Body of pancreas (tissue), 4 donors: ENCODE measurements around the gene MREG. TPM values are rescaled to one million over a fixed set of nuclear protein-coding genes. Genes with fewer than 3 reads are reported as not detected.

Experiments used
- ATAC-seq: fragments of 150-250 bp; one replicate; pipeline ENCODE4 v1.9.1; 2016
- DNase-seq, 4 donors: peaks; one replicate each; pipeline ENCODE4 v3.0.0-alpha.2; 2019
- H3K27ac ChIP-seq, 4 donors: fragments of 200-600 bp; sonication (generic); 1 replicate in 3 of 4; 2 replicates in 1 of 4; pipeline versions ENCODE4 v1.5.1 to v1.6.1; 2016 to 2019; ENCODE audit warnings: mild to moderate bottlenecking in 1 of 4, mixed read lengths in 1 of 4, moderate library complexity in 1 of 4
- H3K27me3 ChIP-seq, 2 donors: fragments of 200-600 bp; sonication (generic); one replicate each; pipeline ENCODE4 v1.6.0; 2016; ENCODE audit warnings: mild to moderate bottlenecking in 1 of 2
- H3K36me3 ChIP-seq, 2 donors: fragments of 200-600 bp; sonication (generic); replicated peaks in 1 of 2; 2 replicates each; pipeline ENCODE4 v1.5.1; 2016; ENCODE audit warnings: low read depth in 2 of 2; ENCODE audit not compliant: insufficient read depth in 1 of 2
- H3K4me1 ChIP-seq: fragments of 200-600 bp; sonication (generic); one replicate; pipeline ENCODE4 v1.6.0; 2016
- H3K4me3 ChIP-seq, 2 donors: fragments of 200-600 bp; sonication (generic); 1 replicate in 1 of 2; 2 replicates in 1 of 2; pipeline ENCODE4 v1.5.1; 2016 to 2019
- H3K9me3 ChIP-seq, 3 donors: fragments of 200-600 bp; sonication (generic); 1 replicate in 2 of 3; 2 replicates in 1 of 3; pipeline ENCODE4 v1.5.1; 2016
- POLR2A ChIP-seq, 3 donors: fragments of 450-650 bp; IDR thresholded peaks; one replicate each; pipeline ENCODE4 v1.6.1; 2016; ENCODE audit warnings: antibody characterized with exemption in 3 of 3, mild to moderate bottlenecking in 2 of 3
- whole genome bisulfite sequencing, 2 donors: methylation state at CpG; one replicate each; pipeline ENCODE4 v1.1.5; 2017; 5-methylcytosine and 5-hydroxymethylcytosine counted together
- intact Hi-C: fragments of 100-400 bp; cut with DNase I; formaldehyde crosslinking; loops from one replicate; pipeline ENCODE4 v1.15.1; 2023
- total RNA-seq, 2 donors: library from RNA; depleted of rRNA; stranded (reverse); fragments of >200 nt; gene quantifications; one replicate each; pipeline ENCODE4 v1.1.0, GENCODE V29; 2016
- TF ChIP-seq, protein P1 (sequence below), 7 experiments: fragments of 450-650 bp in 4 of 7; fragments of 200-600 bp in 3 of 7; sonication (generic) in 3 of 7; IDR thresholded peaks; one replicate each; pipeline ENCODE4 v1.5.1; 2016 to 2019; ENCODE audit warnings: antibody characterized with exemption in 7 of 7

Gene MREG
- total RNA-seq, 2 donors from 2014 or later = 3.6 TPM

DNA sequence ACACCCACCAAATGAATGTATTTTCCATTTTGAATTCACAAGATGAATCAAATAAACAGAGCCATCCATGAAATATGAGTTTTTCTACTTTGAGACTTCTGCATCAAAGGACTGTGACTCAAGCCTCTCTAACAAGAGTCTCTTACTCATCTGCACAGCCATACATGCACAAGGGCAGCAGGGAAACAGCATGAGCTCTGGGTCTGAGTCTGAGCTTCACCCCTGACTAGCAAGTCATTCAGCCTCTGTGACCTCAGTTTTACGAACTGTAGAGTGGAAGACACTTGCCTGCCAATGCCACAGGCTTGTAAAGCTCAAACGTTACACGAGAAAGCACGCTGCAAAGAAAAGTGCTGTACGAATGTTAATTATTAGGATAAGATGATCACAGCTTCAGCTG lies 42.9 kb downstream of the MREG start:
- Histone ChIP-seq H3K9me3 (no peaks in the 10 kb centered on the region), H3K4me3 (no peak overlapping the region), H3K36me3 (no peaks in the 10 kb centered on the region), H3K27ac (no peak overlapping the region), H3K4me1 (no peaks in the 10 kb centered on the region), H3K27me3 (no peaks in the 10 kb centered on the region)
- 92 to 95% methylated on average over 5 of the region's 5 CpGs for WGBS, 2 donors
- no peak for TF ChIP-seq POLR2A (IDR thresholded peaks at IDR 0.05)
- TF ChIP-seq, protein P1, sequence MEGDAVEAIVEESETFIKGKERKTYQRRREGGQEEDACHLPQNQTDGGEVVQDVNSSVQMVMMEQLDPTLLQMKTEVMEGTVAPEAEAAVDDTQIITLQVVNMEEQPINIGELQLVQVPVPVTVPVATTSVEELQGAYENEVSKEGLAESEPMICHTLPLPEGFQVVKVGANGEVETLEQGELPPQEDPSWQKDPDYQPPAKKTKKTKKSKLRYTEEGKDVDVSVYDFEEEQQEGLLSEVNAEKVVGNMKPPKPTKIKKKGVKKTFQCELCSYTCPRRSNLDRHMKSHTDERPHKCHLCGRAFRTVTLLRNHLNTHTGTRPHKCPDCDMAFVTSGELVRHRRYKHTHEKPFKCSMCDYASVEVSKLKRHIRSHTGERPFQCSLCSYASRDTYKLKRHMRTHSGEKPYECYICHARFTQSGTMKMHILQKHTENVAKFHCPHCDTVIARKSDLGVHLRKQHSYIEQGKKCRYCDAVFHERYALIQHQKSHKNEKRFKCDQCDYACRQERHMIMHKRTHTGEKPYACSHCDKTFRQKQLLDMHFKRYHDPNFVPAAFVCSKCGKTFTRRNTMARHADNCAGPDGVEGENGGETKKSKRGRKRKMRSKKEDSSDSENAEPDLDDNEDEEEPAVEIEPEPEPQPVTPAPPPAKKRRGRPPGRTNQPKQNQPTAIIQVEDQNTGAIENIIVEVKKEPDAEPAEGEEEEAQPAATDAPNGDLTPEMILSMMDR (IDR thresholded peaks at IDR 0.05) = no peak
- intact Hi-C loops = no loop called here
- ATAC-seq (no peak), DNase-seq (no peak)

DNA sequence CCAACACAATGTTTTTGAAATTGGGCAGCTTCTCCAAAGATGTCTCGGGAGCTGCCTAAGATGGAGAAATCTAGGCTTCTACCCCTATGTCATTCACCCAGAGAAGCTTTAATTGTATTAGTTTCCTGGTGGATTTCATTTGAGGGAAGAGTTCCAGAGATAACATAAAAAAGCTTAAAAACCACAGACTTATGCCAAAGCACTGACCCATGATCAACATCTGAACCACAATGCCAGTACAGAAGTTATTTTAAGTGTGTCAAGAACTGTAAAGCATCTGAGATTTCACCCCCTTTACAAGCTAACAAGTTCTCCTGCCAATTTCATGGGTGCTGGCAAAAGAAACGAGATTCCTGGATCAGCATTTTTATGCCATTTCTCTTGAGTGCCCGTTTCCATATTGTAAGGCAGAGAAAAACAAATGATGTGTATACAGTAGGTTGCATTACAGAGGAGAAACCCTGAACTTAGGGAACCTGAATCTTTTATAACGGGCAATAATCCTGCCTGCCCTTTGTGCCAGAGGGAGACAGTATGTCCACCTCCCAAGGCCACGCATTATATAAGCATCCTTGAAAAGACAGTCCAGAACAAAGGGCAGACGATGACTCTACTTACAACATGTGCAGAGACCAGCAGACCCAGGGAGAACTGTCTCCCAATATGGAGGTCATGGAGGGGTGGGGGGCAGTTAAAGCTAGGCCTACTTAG lies 44.1 kb downstream of the MREG start:
- ATAC-seq = no peak
- no peaks in the 10 kb centered on the region for H3K36me3 ChIP-seq
- H3K4me3 ChIP-seq = no peak overlapping the region
- no peaks in the 10 kb centered on the region for H3K9me3 ChIP-seq
- no peaks in the 10 kb centered on the region for H3K4me1 ChIP-seq
- no peak for DNase-seq
- intact Hi-C loops = no loop called here
- no peaks in the 10 kb centered on the region for H3K27me3 ChIP-seq
- no peak overlapping the region for H3K27ac ChIP-seq
- no peak for TF ChIP-seq POLR2A (IDR thresholded peaks at IDR 0.05)
- TF ChIP-seq, protein P1 (IDR thresholded peaks at IDR 0.05) = no peak
- 90 to 93% methylated on average over 6 of the region's 6 CpGs for WGBS, 2 donors

DNA sequence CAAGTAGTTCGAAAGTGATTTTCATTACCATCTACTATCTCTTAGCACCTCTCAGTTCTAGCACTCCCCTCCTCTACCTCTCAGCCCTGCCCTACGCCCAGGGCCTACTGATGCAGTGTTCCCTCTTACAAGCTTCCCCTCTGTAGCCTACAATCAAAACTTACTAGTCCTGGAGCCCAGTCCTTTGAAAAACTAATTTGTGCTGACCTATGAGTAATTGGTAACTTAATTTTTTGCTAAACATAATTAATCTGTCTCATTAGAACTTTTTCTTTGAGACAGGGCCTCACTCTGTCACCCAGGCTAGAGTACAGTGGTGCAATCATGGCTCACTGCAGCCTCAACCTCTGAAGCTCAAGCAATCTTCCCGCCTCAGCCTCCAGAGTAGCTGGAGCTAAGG lies 44.9 kb downstream of the MREG start:
- Histone ChIP-seq H3K27me3 (no peaks in the 10 kb centered on the region), H3K27ac (no peak overlapping the region), H3K36me3 (no peaks in the 10 kb centered on the region), H3K9me3 (no peaks in the 10 kb centered on the region), H3K4me1 (no peaks in the 10 kb centered on the region), H3K4me3 (no peak overlapping the region)
- intact Hi-C loops = no loop called here
- ATAC-seq (no peak), DNase-seq (no peak)
- 91 to 94% methylated on average over 3 of the region's 3 CpGs for WGBS, 2 donors
- TF ChIP-seq, protein P1 (IDR thresholded peaks at IDR 0.05) = no peak
- TF ChIP-seq POLR2A (IDR thresholded peaks at IDR 0.05) = no peak

DNA sequence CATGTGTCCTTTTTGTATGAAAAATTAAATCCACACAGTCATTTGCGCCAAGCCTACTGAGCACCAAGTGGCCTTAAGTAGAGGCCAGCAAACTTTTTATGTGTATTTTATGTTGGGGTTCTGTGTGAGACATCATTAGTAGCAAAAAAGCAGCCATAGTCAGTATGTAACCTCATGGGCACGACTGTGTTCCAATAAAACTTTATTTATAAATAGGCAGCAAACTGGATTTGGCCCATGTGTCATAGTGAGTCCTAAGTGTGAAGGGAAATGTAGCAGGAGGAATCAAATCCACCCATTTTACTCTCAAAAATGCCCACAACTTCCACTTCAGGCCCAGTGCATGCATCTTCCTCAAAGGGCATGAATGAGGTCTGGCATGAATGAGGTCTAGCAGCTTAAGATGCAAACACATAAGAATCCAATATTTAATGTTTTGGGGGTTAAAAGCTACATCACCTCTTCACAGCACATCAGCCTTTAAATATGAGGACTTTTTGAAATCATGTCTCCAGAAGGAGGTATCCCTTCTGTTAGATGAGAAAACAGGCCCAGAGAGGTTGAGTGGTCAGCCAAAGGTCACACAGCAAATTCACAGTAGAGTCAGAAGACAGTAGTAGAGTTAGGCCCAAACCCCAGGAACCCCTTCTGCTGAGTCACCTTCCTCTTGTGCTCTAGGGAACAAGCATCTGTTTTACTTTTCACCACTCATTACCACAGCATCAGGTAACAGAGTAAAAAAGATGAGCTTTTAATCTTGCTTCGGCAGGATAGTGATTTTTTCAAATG lies 45.6 kb downstream of the MREG start:
- intact Hi-C loops = no loop called here
- Histone ChIP-seq H3K9me3 (no peaks in the 10 kb centered on the region), H3K4me1 (no peaks in the 10 kb centered on the region), H3K4me3 (no peak overlapping the region), H3K27ac (no peak overlapping the region), H3K27me3 (no peaks in the 10 kb centered on the region), H3K36me3 (no peaks in the 10 kb centered on the region)
- no peak for TF ChIP-seq POLR2A (IDR thresholded peaks at IDR 0.05)
- TF ChIP-seq, protein P1 (IDR thresholded peaks at IDR 0.05) = no peak
- WGBS, 2 donors = 83 to 86% methylated on average over 3 of the region's 3 CpGs
- ATAC-seq = no peak
- DNase-seq = no peak
